Gastrocnemius medialis (tissue), 4 donors: ENCODE measurements around the gene KCTD16. TPM values are rescaled to one million over a fixed set of nuclear protein-coding genes. Genes with fewer than 3 reads are reported as not detected.

Source experiments
- ATAC-seq, 2 donors: fragments of 150-250 bp; one replicate each; pipeline ENCODE4 v1.9.1; 2016
- DNase-seq, 2 donors: peaks; one replicate each; pipeline ENCODE4 v3.0.0-alpha.2; 2019
- H3K27ac ChIP-seq, 4 donors: fragments of 200-600 bp; sonication (generic); 1 replicate in 1 of 4; 2 replicates in 3 of 4; pipeline ENCODE4 v1.5.1; 2016 to 2018; ENCODE audit warnings: mild to moderate bottlenecking in 2 of 4, moderate library complexity in 1 of 4
- H3K27me3 ChIP-seq, 3 donors: fragments of 200-600 bp; sonication (generic) in 2 of 3; 1 replicate in 1 of 3; 2 replicates in 2 of 3; pipeline versions ENCODE4 v1.5.1 to v1.6.0; 2016 to 2019; ENCODE audit warnings: mild to moderate bottlenecking in 1 of 3, moderate library complexity in 1 of 3
- H3K36me3 ChIP-seq, 2 donors: fragments of 200-600 bp; sonication (generic) in 1 of 2; one replicate each; pipeline ENCODE4 v1.5.1; 2017 to 2018
- H3K4me1 ChIP-seq, 2 donors: fragments of 200-600 bp; sonication (generic) in 1 of 2; one replicate each; pipeline ENCODE4 v1.5.1; 2016 to 2017; ENCODE audit warnings: mild to moderate bottlenecking in 2 of 2
- H3K4me3 ChIP-seq, 4 donors: fragments of 200-600 bp; sonication (generic) in 3 of 4; 1 replicate in 1 of 4; 2 replicates in 3 of 4; pipeline ENCODE4 v1.5.1; 2016 to 2019; ENCODE audit warnings: mild to moderate bottlenecking in 2 of 4
- H3K9me3 ChIP-seq, 3 donors: fragments of 200-600 bp; sonication (generic) in 2 of 3; 1 replicate in 1 of 3; 2 replicates in 2 of 3; pipeline ENCODE4 v1.5.1; 2016 to 2019
- POLR2A ChIP-seq, 2 donors: fragments of 450-650 bp; IDR thresholded peaks; one replicate each; pipeline ENCODE4 v1.6.1; 2017; ENCODE audit warnings: antibody characterized with exemption in 2 of 2, mild to moderate bottlenecking in 2 of 2, moderate library complexity in 2 of 2
- in situ Hi-C, 4 donors: fragments of 200-750 bp; cut with MboI; loops; one replicate each; pipeline versions ENCODE4 v1.15.0 to v1.8.0; 2017; ENCODE audit warnings: low sequenced_read_pairs in 4 of 4
- intact Hi-C: fragments of 100-400 bp; cut with DNase I; formaldehyde crosslinking; loops from one replicate; pipeline ENCODE4 v1.15.1; 2023; ENCODE audit warnings: low total_unique reads
- total RNA-seq, 4 donors: library from RNA; depleted of rRNA; stranded (reverse); fragments of >200 nt; gene quantifications; one replicate each; pipeline versions ENCODE4 v1.1.0 to v1.2.3, GENCODE V29; 2016
- TF ChIP-seq, protein P1 (sequence below), 5 experiments: fragments of 450-650 bp in 3 of 5; fragments of 200-600 bp in 2 of 5; sonication (generic) in 2 of 5; IDR thresholded peaks in 4 of 5; conservative IDR thresholded peaks in 1 of 5; 1 replicate in 4 of 5; 2 replicates in 1 of 5; pipeline ENCODE4 v1.5.1; 2016 to 2019; ENCODE audit warnings: antibody characterized with exemption in 5 of 5, mild to moderate bottlenecking in 3 of 5, moderate library complexity in 3 of 5

KCTD16 gene
- total RNA-seq, 4 donors from 2014 or later, result 0.02 TPM; not detected in 3

DNA sequence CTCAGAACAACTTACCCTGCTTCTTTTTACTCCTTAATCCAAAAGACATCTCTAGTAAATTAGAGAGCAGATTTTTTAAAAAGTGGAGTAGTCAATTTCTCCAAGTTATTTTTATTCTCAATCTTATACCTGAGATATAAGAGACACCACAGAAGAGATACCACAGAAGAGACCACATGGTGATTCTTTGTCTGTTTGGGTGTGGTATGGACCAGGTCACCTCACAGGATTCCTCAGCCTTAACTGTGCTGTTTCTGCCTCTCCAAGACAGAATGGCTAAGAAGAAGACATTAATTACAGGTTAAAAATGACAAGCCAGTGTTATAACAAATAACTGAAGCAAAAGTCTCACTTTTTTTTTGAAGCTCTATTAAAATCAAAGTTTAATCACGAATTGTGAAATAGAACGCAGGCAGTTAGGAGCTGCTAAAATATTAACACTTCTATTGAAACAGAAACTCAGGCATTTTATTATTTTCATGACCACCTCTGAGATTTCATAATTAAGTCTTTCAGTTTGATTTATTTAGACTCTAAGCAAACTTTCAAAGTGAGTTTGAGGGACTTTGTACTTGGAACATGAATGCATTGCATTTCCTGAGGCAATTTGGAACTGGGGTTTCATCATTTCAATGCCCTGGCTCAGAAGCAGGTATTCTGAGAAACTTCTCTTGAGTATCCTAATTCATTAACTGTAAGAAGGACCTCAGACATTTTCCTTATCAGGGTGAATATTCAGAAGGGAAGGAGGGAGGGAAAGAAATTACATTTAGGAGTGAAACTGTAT is 280.7 kb downstream of the KCTD16 start:
- intact Hi-C loops (no loop called here), in situ Hi-C loops (no loop called here)
- H3K36me3 ChIP-seq, result no peaks in the 10 kb centered on the region
- H3K4me3 ChIP-seq, result no peak overlapping the region
- no peaks in the 10 kb centered on the region for H3K4me1 ChIP-seq
- no peaks in the 10 kb centered on the region for H3K27me3 ChIP-seq
- DNase-seq (no peak), ATAC-seq (no peak)
- no peak overlapping the region for H3K27ac ChIP-seq
- no peaks in the 10 kb centered on the region for H3K9me3 ChIP-seq
- no peak for TF ChIP-seq POLR2A (IDR thresholded peaks at IDR 0.05)
- TF ChIP-seq, protein P1, sequence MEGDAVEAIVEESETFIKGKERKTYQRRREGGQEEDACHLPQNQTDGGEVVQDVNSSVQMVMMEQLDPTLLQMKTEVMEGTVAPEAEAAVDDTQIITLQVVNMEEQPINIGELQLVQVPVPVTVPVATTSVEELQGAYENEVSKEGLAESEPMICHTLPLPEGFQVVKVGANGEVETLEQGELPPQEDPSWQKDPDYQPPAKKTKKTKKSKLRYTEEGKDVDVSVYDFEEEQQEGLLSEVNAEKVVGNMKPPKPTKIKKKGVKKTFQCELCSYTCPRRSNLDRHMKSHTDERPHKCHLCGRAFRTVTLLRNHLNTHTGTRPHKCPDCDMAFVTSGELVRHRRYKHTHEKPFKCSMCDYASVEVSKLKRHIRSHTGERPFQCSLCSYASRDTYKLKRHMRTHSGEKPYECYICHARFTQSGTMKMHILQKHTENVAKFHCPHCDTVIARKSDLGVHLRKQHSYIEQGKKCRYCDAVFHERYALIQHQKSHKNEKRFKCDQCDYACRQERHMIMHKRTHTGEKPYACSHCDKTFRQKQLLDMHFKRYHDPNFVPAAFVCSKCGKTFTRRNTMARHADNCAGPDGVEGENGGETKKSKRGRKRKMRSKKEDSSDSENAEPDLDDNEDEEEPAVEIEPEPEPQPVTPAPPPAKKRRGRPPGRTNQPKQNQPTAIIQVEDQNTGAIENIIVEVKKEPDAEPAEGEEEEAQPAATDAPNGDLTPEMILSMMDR (IDR thresholded peaks at IDR 0.05 in 4 of 5, conservative IDR thresholded peaks at IDR 0.05 in 1 of 5), result no peak

DNA sequence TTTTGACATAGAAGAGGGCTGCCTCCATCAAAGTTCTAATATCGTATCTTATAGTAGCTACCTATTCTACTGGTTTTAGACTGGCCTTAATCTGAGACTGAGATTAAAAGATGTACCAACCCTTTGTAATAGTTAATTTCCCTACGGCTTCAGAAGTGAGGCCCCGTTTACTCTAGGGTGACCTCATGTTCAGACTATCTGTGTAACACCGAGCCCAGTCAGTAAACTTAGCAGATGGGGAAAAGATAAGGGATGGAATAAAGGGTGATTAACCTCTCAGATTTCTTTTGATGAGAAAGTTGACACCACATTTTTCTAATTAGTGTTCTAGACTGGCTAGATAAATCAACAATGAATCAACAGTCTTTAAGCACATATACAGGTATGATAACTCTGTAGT is 283.1 kb downstream of the KCTD16 start:
- no peaks in the 10 kb centered on the region for H3K36me3 ChIP-seq
- no peaks in the 10 kb centered on the region for H3K4me1 ChIP-seq
- no peaks in the 10 kb centered on the region for H3K27me3 ChIP-seq
- H3K9me3 ChIP-seq, result no peaks in the 10 kb centered on the region
- no peak overlapping the region for H3K27ac ChIP-seq
- DNase-seq (no peak), ATAC-seq (no peak)
- in situ Hi-C loops, result no loop called here
- no peak overlapping the region for H3K4me3 ChIP-seq
- intact Hi-C loops, result no loop called here
- TF ChIP-seq, protein P1 (IDR thresholded peaks at IDR 0.05 in 4 of 5, conservative IDR thresholded peaks at IDR 0.05 in 1 of 5), result no peak
- TF ChIP-seq POLR2A (IDR thresholded peaks at IDR 0.05), result no peak

DNA sequence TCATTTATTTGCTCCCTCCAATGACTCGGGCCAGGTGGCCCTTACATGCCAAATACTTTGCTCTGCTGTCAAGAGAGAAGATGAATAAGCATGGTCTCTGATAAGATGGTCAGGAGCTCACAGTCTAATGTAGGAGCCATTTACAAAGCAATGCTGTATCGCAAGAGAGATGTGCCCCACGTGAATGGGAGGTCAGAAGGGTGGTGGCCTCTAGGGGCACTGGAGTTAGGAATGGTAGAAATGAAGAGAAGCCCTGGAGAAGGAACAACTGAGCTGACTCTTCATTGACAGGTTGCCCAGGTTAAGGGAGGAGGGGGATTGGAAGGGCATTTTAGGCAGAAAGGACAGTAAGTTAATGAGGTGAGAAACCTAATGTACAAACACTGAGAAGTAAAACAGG is 286.5 kb downstream of the KCTD16 start:
- DNase-seq (no peak), ATAC-seq (no peak)
- no peak overlapping the region for H3K27ac ChIP-seq
- no peaks in the 10 kb centered on the region for H3K27me3 ChIP-seq
- in situ Hi-C loops, result no loop called here
- intact Hi-C loops, result no loop called here
- H3K9me3 ChIP-seq, result no peaks in the 10 kb centered on the region
- no peaks in the 10 kb centered on the region for H3K36me3 ChIP-seq
- TF ChIP-seq, protein P1 (IDR thresholded peaks at IDR 0.05 in 4 of 5, conservative IDR thresholded peaks at IDR 0.05 in 1 of 5), result no peak
- TF ChIP-seq POLR2A (IDR thresholded peaks at IDR 0.05), result no peak
- H3K4me1 ChIP-seq, result no peaks in the 10 kb centered on the region
- H3K4me3 ChIP-seq, result no peak overlapping the region

DNA sequence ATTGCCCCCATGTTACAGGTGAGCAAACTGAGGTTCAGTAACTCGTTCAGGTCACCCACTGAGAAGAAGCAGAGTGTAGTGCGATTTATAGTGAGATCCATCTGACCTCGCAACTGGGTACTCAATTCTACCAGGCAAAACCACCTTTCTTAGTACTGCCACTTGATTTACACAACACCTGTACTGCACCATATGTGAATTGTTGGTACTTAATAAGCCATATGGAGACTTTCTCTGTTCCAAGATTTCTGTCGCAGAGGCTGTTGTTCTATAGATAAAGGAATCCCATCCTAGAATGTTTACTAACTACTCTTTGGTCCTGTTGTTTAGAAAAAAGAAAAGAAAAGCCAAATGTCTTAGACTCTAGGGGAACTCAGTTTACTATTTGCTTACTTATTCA is 287.5 kb downstream of the KCTD16 start:
- H3K27ac ChIP-seq, result no peak overlapping the region
- no peaks in the 10 kb centered on the region for H3K36me3 ChIP-seq
- TF ChIP-seq POLR2A (IDR thresholded peaks at IDR 0.05), result no peak
- TF ChIP-seq, protein P1 (IDR thresholded peaks at IDR 0.05 in 4 of 5, conservative IDR thresholded peaks at IDR 0.05 in 1 of 5), result no peak
- in situ Hi-C loops, result no loop called here
- no peaks in the 10 kb centered on the region for H3K27me3 ChIP-seq
- no peaks in the 10 kb centered on the region for H3K9me3 ChIP-seq
- H3K4me3 ChIP-seq, result no peak overlapping the region
- DNase-seq (no peak), ATAC-seq (no peak)
- intact Hi-C loops, result no loop called here
- H3K4me1 ChIP-seq, result no peaks in the 10 kb centered on the region

DNA sequence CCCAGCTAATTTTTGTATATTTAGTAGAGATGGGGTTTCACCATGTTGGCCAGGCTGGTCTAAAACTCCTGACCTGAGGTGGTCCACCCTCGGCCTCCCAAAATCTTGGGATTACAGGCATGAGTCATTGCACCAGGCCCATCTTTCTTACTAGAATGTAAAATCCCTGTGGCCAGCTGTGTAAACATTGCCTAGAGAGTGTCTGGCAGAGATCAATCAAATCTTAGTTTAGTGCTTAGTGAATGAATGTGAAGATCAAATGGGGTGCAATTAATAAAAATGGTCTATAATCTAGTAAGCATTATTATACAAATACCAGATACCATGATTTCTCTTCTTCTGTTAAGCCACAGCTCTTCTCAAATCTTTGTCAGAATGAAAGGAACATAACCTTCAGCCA is 289.9 kb downstream of the KCTD16 start:
- no peak for DNase-seq
- TF ChIP-seq POLR2A (IDR thresholded peaks at IDR 0.05), result no peak
- TF ChIP-seq, protein P1 (IDR thresholded peaks at IDR 0.05 in 4 of 5, conservative IDR thresholded peaks at IDR 0.05 in 1 of 5), result no peak
- in situ Hi-C loops (no loop called here), intact Hi-C loops (no loop called here)
- Histone ChIP-seq H3K9me3 (no peaks in the 10 kb centered on the region), H3K27ac (no peak overlapping the region), H3K27me3 (no peaks in the 10 kb centered on the region), H3K4me1 (no peaks in the 10 kb centered on the region), H3K36me3 (no peaks in the 10 kb centered on the region), H3K4me3 (no peak overlapping the region)
- no peak for ATAC-seq
